Measurements from ENCODE around the gene IPO5.

Gene IPO5

GRCh38 chr13:97967948-97968347, 14.5 kb downstream of the IPO5 start:
- TF ChIP-seq CTCF (conservative IDR thresholded peaks at IDR 0.05; ENCODE audit: low read depth, low read length), result no peak
- peak; percentile 45 for DNase-seq (ENCODE audit: low read depth)

GRCh38 chr13:97971519-97971918, 18.0 kb downstream of the IPO5 start:
- no peak for TF ChIP-seq CTCF (conservative IDR thresholded peaks at IDR 0.05; ENCODE audit: low read depth, low read length)
- no peak for DNase-seq (ENCODE audit: low read depth)
- H3K4me3 ChIP-seq (ENCODE audit: low read depth, low read length), result no peak overlapping the region

More at GRCh38 chr13:97967948-97968347, 14.5 kb downstream of the IPO5 start:
- H3K4me3 ChIP-seq (ENCODE audit: low read depth, low read length), result no peak overlapping the region

DNA sequence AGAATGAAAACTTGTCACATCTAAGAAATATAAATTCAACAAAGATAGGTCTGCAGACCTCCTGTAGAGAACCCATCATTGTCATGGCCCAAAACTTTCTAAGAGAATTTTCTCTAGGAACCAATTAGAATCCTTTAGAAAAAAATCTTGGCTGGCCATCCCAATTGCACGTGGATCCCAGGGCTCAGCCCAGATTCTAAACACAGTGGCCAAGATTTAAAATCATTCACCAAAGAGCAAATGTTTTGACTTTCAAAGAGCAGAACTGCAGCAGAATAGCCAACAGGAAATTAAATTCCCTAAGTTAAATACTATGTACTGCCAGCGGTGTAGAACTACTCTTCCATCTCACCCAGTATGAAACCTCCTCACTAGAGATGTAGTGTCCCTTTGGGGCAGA, 21.3 kb downstream of the IPO5 start:
- no peak for TF ChIP-seq CTCF (conservative IDR thresholded peaks at IDR 0.05; ENCODE audit: low read depth, low read length)
- peak; percentile 28 for DNase-seq (ENCODE audit: low read depth)

GRCh38 chr13:97975280-97975847, 21.9 kb downstream of the IPO5 start:
- TF ChIP-seq CTCF (conservative IDR thresholded peaks at IDR 0.05; ENCODE audit: low read depth, low read length), result no peak
- peak; percentile 44 for DNase-seq (ENCODE audit: low read depth)
- H3K4me3 ChIP-seq (ENCODE audit: low read depth, low read length), result peak overlapping the region; percentile 86

More for the DNA sequence above, 21.3 kb downstream of the IPO5 start:
- no peak overlapping the region for H3K4me3 ChIP-seq (ENCODE audit: low read depth, low read length)

DNA sequence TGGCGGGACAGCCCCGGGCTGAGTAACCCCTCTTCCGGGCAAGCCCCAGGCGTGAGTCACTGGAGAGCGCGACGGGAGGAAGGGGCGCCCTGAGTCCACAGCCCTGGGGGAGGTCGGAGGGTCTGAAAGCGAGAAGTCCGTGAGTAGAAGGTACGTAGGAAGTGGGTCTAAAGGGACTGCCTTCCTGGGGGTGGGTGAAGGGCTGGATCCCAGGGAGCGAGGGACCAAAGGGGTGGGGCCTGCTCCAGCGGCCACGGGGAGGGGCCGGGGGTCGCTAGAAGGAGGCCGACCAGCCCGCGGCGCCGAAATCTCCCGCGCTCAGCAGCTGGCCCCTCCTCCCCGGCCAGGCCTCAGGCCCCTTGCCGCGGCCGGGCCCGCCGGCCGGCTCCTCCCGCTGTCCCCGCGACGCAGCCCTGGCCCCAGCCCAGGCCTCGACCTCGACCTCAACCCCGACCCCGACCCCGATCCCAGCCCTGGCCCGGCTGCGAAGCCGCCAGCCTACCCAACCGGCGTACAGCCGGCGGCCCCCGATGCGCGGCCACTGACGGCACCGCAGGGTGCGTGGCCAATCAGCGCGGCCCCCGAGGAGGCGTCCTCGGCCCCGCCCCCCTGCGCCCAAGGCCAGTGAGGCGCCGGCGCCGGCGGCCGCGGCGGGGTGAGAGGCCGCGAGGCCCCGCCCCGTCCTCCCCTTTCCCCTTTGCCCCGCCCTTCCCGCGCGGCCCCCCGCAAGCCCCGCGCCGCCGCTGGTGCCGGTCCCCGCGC, 22.6 kb downstream of the IPO5 start:
- H3K4me3 ChIP-seq (ENCODE audit: low read depth, low read length), result peak overlapping the region; percentile 86
- DNase-seq (ENCODE audit: low read depth), result peak; percentile 87
- no peak for TF ChIP-seq CTCF (conservative IDR thresholded peaks at IDR 0.05; ENCODE audit: low read depth, low read length)

- no peak for TF ChIP-seq CTCF (conservative IDR thresholded peaks at IDR 0.05; ENCODE audit: low read depth, low read length)
- H3K4me3 ChIP-seq (ENCODE audit: low read depth, low read length), result peak overlapping the region; percentile 86
- peak; percentile 38 for DNase-seq (ENCODE audit: low read depth)
Observed at GRCh38 chr13:97976610-97977521, 23.4 kb downstream of the IPO5 start.
